Stimulated activated CD4-positive, alpha-beta T cell treated with anti-CD3 and anti-CD28 coated beads, Interleukin-12 subunit alpha, Interleukin-12 subunit beta, amount 100 ng/mL, for 4 hours (primary cell): ENCODE measurements around the gene LATS2.

Experiments used
- DNase-seq: peaks from one replicate; pipeline ENCODE4 v3.0.0-alpha.2; 2020

Gene LATS2

GRCh38 chr13:21061029-21061763 is at the start of gene LATS2:
Gene LATS2 (minus strand): TSS chr13:21061586. CDS start chr13:21046026, 15,560 bp downstream.
- DNase-seq: peak; percentile 35

- no peak for DNase-seq
Measured at GRCh38 chr13:21109168-21109567, 47.8 kb upstream of the LATS2 start.

GRCh38 chr13:21106089-21106488 is 44.7 kb upstream of the LATS2 start:
- DNase-seq: no peak

- DNase-seq: no peak
Measured at GRCh38 chr13:21104199-21105019, 43.0 kb upstream of the LATS2 start.

- DNase-seq: no peak
Measured at GRCh38 chr13:21101865-21102576, 40.6 kb upstream of the LATS2 start.

- DNase-seq: no peak
Measured at GRCh38 chr13:21100994-21101757, 39.8 kb upstream of the LATS2 start.

GRCh38 chr13:21100211-21100610 is 38.8 kb upstream of the LATS2 start:
- DNase-seq: no peak

- DNase-seq: no peak
Measured at GRCh38 chr13:21095311-21095710, 33.9 kb upstream of the LATS2 start.

GRCh38 chr13:21089830-21090229 is 28.4 kb upstream of the LATS2 start:
- no peak for DNase-seq

GRCh38 chr13:21088534-21088933 is 27.1 kb upstream of the LATS2 start:
- DNase-seq: no peak

- DNase-seq: no peak
Measured at GRCh38 chr13:21086929-21087328, 25.5 kb upstream of the LATS2 start.

- no peak for DNase-seq
Measured at GRCh38 chr13:21081926-21082325, 20.5 kb upstream of the LATS2 start.

- no peak for DNase-seq
Measured at GRCh38 chr13:21080593-21080891, 19.2 kb upstream of the LATS2 start.

GRCh38 chr13:21079761-21080592 is 18.6 kb upstream of the LATS2 start:
- DNase-seq: no peak

- no peak for DNase-seq
Measured at GRCh38 chr13:21079221-21079620, 17.8 kb upstream of the LATS2 start.

- no peak for DNase-seq
Measured at GRCh38 chr13:21078501-21078900, 17.1 kb upstream of the LATS2 start.

GRCh38 chr13:21077788-21078353 is 16.5 kb upstream of the LATS2 start:
- no peak for DNase-seq

- DNase-seq: no peak
Measured at GRCh38 chr13:21077076-21077787, 15.8 kb upstream of the LATS2 start.

- no peak for DNase-seq
Measured at GRCh38 chr13:21076253-21076652, 14.9 kb upstream of the LATS2 start.

GRCh38 chr13:21075379-21076249 is 14.2 kb upstream of the LATS2 start:
- DNase-seq: peak; percentile 31
